Lower leg skin (tissue), 4 donors: ENCODE results near the gene CFAP73. TPM values are rescaled to one million over a fixed set of nuclear protein-coding genes. Genes with fewer than 3 reads are reported as not detected.

Experiments used
- DNase-seq, 2 donors: peaks; one replicate each; pipeline ENCODE4 v3.0.0-alpha.2; 2019; ENCODE audit warnings: low spot score in 2 of 2
- H3K4me3 ChIP-seq: fragments of 200-600 bp; sonication (generic); 2 replicates; pipeline ENCODE4 v1.5.1; 2017; ENCODE audit warnings: mild to moderate bottlenecking, low read depth; ENCODE audit not compliant: poor library complexity, severe bottlenecking
- POLR2A ChIP-seq, 2 donors: fragments of 450-650 bp; IDR thresholded peaks; one replicate each; pipeline ENCODE4 v1.6.1; 2016 to 2017; ENCODE audit warnings: antibody characterized with exemption in 2 of 2, mild to moderate bottlenecking in 1 of 2, moderate library complexity in 1 of 2
- whole genome bisulfite sequencing, 2 donors: methylation state at CpG; one replicate each; pipeline ENCODE4 v1.1.5; 2018; 5-methylcytosine and 5-hydroxymethylcytosine counted together
- intact Hi-C: fragments of 100-400 bp; cut with DNase I; formaldehyde crosslinking; loops from one replicate; pipeline ENCODE4 v1.15.0; 2023; ENCODE audit warnings: low total_unique reads
- total RNA-seq, 4 donors: library from RNA; depleted of rRNA; stranded (reverse); fragments of >200 nt; gene quantifications; one replicate each; pipeline ENCODE4 v1.1.0, GENCODE V29; 2016
- TF ChIP-seq, protein P1 (sequence below), 3 donors: fragments of 450-650 bp; IDR thresholded peaks; one replicate each; pipeline ENCODE4 v1.5.1; 2016; ENCODE audit warnings: antibody characterized with exemption in 3 of 3, mild to moderate bottlenecking in 3 of 3, moderate library complexity in 2 of 3

Gene CFAP73
- total RNA-seq, 4 donors from 2014 or later, result 0.38 to 4.3 (median 1.9) TPM; not detected in 1

- H3K4me3 ChIP-seq, result no peak overlapping the region
- TF ChIP-seq POLR2A (IDR thresholded peaks at IDR 0.05), result no peak
- TF ChIP-seq, protein P1, sequence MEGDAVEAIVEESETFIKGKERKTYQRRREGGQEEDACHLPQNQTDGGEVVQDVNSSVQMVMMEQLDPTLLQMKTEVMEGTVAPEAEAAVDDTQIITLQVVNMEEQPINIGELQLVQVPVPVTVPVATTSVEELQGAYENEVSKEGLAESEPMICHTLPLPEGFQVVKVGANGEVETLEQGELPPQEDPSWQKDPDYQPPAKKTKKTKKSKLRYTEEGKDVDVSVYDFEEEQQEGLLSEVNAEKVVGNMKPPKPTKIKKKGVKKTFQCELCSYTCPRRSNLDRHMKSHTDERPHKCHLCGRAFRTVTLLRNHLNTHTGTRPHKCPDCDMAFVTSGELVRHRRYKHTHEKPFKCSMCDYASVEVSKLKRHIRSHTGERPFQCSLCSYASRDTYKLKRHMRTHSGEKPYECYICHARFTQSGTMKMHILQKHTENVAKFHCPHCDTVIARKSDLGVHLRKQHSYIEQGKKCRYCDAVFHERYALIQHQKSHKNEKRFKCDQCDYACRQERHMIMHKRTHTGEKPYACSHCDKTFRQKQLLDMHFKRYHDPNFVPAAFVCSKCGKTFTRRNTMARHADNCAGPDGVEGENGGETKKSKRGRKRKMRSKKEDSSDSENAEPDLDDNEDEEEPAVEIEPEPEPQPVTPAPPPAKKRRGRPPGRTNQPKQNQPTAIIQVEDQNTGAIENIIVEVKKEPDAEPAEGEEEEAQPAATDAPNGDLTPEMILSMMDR (IDR thresholded peaks at IDR 0.05), result no peak
- 70 to 87% methylated on average over 22 to 26 of the region's 26 CpGs for WGBS, 2 donors
- DNase-seq, result no peak
- intact Hi-C loops, result no loop called here
Observed at GRCh38 chr12:113161415-113162016, 12.0 kb downstream of the CFAP73 start.

DNA sequence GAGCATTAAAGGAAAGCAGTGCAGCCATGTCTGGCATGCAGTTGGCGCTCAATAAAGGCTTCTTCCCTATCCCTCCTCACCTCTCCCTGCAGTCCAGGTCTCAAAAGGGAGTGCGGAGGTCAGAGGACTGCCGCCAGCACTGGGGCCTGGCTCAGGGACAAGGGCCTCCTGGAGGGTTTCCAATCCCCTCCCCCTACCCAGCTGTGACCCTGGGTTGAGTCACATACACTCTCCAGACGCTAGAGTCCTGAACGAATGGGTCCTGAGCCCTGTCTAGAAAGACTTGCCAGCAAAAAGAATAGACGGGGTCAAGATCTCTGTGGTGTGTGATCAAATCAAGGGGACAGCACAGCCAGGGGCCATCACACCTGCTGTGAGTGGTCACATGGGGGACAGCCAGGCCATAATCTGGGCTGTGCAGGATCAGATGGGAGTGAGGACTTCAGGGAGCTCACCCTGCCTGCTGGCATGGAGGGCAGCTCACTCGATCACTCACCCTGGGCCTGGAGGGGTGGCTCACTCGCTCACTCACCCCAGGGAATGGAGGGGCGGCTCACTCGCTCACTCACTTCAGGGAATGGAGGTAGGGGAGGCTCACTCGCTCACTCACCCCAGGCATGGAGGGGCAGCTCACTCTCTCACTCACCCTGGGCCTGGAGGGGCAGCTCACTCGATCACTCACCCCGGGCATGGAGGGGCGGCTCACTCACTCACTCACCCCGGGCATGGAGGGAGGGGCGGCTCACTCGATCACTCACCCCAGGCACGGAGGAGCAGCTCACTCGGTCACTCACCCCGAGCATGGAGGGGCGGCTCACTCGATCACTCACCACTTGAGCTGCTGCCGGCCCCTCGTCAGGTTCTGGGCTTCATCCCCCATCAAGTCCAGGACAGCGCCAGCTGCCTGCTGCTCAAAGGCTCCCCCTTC is 12.8 kb downstream of the CFAP73 start:
- 87 to 92% methylated on average over 24 to 25 of the region's 25 CpGs for WGBS, 2 donors
- TF ChIP-seq POLR2A (IDR thresholded peaks at IDR 0.05), result no peak
- TF ChIP-seq, protein P1 (IDR thresholded peaks at IDR 0.05), result no peak
- no peak overlapping the region for H3K4me3 ChIP-seq
- intact Hi-C loops, result no loop called here
- DNase-seq, result no peak

DNA sequence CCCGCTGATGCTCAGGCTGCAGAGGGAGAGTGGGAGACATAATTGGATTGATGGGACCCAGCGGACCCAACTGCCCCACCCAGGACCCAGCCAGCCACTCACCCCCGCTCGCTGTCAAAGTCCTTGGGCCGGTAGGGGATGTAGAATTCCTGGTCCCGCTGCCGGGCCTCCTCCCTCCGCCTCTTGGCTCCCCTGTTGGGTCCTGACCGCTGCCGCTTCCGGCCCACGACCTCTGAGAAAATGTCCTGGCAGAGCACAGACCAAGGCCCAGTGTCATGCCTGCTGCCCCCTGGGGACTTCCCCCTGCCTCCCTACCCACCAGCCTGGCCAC is 13.5 kb downstream of the CFAP73 start:
- H3K4me3 ChIP-seq, result no peak overlapping the region
- intact Hi-C loops, result no loop called here
- TF ChIP-seq, protein P1 (IDR thresholded peaks at IDR 0.05), result no peak
- no peak for TF ChIP-seq POLR2A (IDR thresholded peaks at IDR 0.05)
- DNase-seq, result no peak
- WGBS, 2 donors, result 94 to 96% methylated on average over 12 of the region's 12 CpGs

- no peak for DNase-seq
- TF ChIP-seq, protein P1 (IDR thresholded peaks at IDR 0.05), result no peak
- no peak for TF ChIP-seq POLR2A (IDR thresholded peaks at IDR 0.05)
- 91 to 96% methylated on average over 13 of the region's 13 CpGs for WGBS, 2 donors
- no peak overlapping the region for H3K4me3 ChIP-seq
- intact Hi-C loops, result no loop called here
Observed at GRCh38 chr12:113164014-113164413, 14.5 kb downstream of the CFAP73 start.

DNA sequence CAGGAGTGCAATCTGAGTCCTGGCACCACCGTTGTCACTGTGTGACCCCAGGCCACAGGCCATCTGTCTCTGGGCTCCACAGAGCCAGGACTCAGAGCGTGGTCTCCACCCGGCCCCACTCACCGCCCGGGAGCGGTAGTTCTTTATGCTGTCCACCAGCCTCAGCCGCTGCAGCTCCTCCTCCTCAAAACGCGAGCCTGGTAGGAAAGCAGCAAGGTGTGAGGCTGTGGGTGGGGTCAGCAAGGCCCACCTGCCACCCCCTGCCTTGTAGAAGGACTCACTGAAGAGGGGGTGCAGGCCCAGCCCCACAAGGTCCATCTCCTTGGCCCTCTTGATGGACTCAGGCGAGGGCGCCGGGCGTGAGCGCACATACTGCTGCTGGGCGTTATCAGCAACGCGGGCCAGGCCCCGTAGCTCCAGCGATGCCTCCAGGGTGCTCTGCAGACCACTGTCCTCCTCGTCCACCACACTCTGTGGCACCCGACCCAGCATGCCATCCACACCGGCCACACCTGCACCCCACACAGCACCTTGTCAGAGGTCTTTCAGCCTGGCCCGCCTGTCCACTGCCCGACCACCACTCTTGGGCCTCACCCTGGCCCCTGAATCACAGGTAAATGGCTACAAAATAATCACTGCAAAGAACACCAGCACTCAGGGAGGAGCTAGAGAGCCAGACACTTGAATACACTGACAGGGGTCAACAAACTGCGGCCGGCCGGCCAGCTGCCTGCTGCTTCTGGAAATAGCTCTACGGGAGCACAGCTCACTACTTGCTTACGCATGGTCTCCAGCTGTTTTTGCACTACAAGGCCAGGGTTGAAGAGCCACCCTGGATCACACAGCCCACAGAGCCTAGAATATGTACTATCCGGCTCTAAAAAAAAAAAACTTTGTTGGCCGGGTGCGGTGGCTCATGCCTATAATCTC is 16.3 kb downstream of the CFAP73 start:
- WGBS, 2 donors, result 95 to 96% methylated on average over 31 to 32 of the region's 32 CpGs
- no peak for TF ChIP-seq POLR2A (IDR thresholded peaks at IDR 0.05)
- TF ChIP-seq, protein P1 (IDR thresholded peaks at IDR 0.05), result no peak

More for the DNA sequence above, 16.3 kb downstream of the CFAP73 start:
- no peak for DNase-seq
- H3K4me3 ChIP-seq, result no peak overlapping the region
- intact Hi-C loops, result no loop called here
